HepG2 (cell line): Measurements from ENCODE around the gene PELO.

ENCODE experiments used
- NR2F2 ChIP-seq: IDR thresholded peaks from 2 replicates; pipeline ENCODE4 v1.6.1; 2012; ENCODE audit warnings: low read depth, inconsistent platforms, borderline replicate concordance
- REST ChIP-seq, 2 experiments: IDR thresholded peaks; 2 replicates each; pipeline ENCODE4 v1.6.1; 2011 to 2012; ENCODE audit warnings: low read length in 2 of 2, borderline replicate concordance in 1 of 2, low read depth in 1 of 2, mild to moderate bottlenecking in 1 of 2, moderate library complexity in 1 of 2

GRCh38 chr5:52802272-52802973 lies 14.7 kb downstream of the PELO start:
- TF ChIP-seq NR2F2 = no peak
- no peak for TF ChIP-seq REST (IDR thresholded peaks at IDR 0.05; ENCODE audit: borderline replicate concordance in 1 of 2, low read depth in 1 of 2, low read length in 2 of 2)
